Endothelial cell of umbilical vein (primary cell): ENCODE measurements around the gene ZFYVE28. TPM values are rescaled to one million over a fixed set of nuclear protein-coding genes. Genes with fewer than 3 reads are reported as not detected.

ENCODE experiments used
- BruUV-seq: library from RNA; stranded (reverse); fragments of 400-500 nt; replicated peaks from 2 replicates; lab custom pipeline; 2021; lab: Mats Ljungman, UMichigan
- CTCF ChIA-PET: fragments of 300-600, 350-600 bp; sonication (Branson Sonifier 250); formaldehyde crosslinking; loops from one replicate; lab custom pipeline; 2021; ENCODE audit warnings: antibody characterized with exemption, inconsistent platforms; lab: Charles Lee
- POLR2A ChIA-PET: fragments of 300-600, 350-600 bp; sonication (Branson Sonifier 250); formaldehyde crosslinking; loops from one replicate; lab custom pipeline; 2021; ENCODE audit warnings: antibody characterized with exemption, inconsistent platforms; lab: Charles Lee
- DNase-seq: peaks from one replicate; pipeline ENCODE4 v3.0.0-alpha.2; 2011; ENCODE audit warnings: low read depth, low spot score
- FAIRE-seq: peaks from 2 replicates; lab custom pipeline; 2011; peaks lifted over from hg19 to GRCh38; lab: Jason Lieb, UNC
- H2AFZ ChIP-seq: 2 replicates; pipeline ENCODE4 v1.6.0; 2012; ENCODE audit warnings: low read depth, low read length, control low read depth, inconsistent platforms
- H3K27ac ChIP-seq: 2 replicates; pipeline ENCODE4 v1.5.1; 2011; ENCODE audit warnings: low read depth, mild to moderate bottlenecking, control low read depth, low read length, moderate library complexity; ENCODE audit not compliant: insufficient read depth
- H3K27me3 ChIP-seq, 2 experiments: 2 replicates each; pipeline versions ENCODE4 v1.6.0 to v1.6.1; 2011; ENCODE audit warnings: low read length in 2 of 2, mixed read lengths in 1 of 2; ENCODE audit not compliant: control insufficient read depth in 2 of 2, insufficient read depth in 2 of 2
- H3K36me3 ChIP-seq, 2 experiments: 2 replicates in 1 of 2; 3 replicates in 1 of 2; pipeline ENCODE4 v1.5.1; 2011; ENCODE audit warnings: low read length in 2 of 2, mild to moderate bottlenecking in 1 of 2, moderate library complexity in 1 of 2; ENCODE audit not compliant: control insufficient read depth in 2 of 2, insufficient read depth in 2 of 2; ENCODE audit errors: extremely low read depth in 1 of 2
- H3K4me1 ChIP-seq: 3 replicates; pipeline ENCODE4 v1.5.1; 2011; ENCODE audit warnings: mild to moderate bottlenecking, low read length; ENCODE audit not compliant: control insufficient read depth, insufficient read depth; ENCODE audit errors: extremely low read depth
- H3K4me2 ChIP-seq: 2 replicates; pipeline ENCODE4 v1.6.1; 2011; ENCODE audit warnings: low read length, control low read depth, mixed read lengths; ENCODE audit not compliant: insufficient read depth
- H3K4me3 ChIP-seq, 3 experiments: fragments of 200-600 bp in 1 of 3; sonication (generic), shearing (Covaris generic) in 1 of 3; replicated peaks in 1 of 3; 2 replicates each; pipeline ENCODE4 v1.5.1; 2011 to 2016; ENCODE audit warnings: control low read depth in 3 of 3, low read length in 3 of 3, mild to moderate bottlenecking in 2 of 3, inconsistent platforms in 1 of 3, low read depth in 1 of 3, moderate library complexity in 1 of 3; ENCODE audit not compliant: insufficient read depth in 1 of 3
- H3K79me2 ChIP-seq: 2 replicates; pipeline ENCODE4 v1.6.0; 2012; ENCODE audit warnings: low read length, inconsistent platforms; ENCODE audit not compliant: control insufficient read depth, insufficient read depth
- H3K9ac ChIP-seq: replicated peaks from 2 replicates; pipeline ENCODE3; 2011; ENCODE audit warnings: low read length, control low read depth; ENCODE audit not compliant: insufficient read depth; ENCODE audit errors: extremely low read depth
- H3K9me1 ChIP-seq: replicated peaks from 3 replicates; pipeline ENCODE4 v1.6.0; 2011; ENCODE audit warnings: mild to moderate bottlenecking, low read length; ENCODE audit not compliant: control insufficient read depth, insufficient read depth; ENCODE audit errors: extremely low read depth
- H3K9me3 ChIP-seq: replicated peaks from 2 replicates; pipeline ENCODE4 v1.5.1; 2012; ENCODE audit warnings: low read length, inconsistent platforms; ENCODE audit not compliant: control insufficient read depth, insufficient read depth
- H4K20me1 ChIP-seq: replicated peaks from 2 replicates; pipeline ENCODE3; 2011; ENCODE audit warnings: mild to moderate bottlenecking, low read length; ENCODE audit not compliant: control insufficient read depth, insufficient read depth; ENCODE audit errors: extremely low read depth
- EZH2 ChIP-seq: IDR thresholded peaks from 2 replicates; pipeline ENCODE4 v1.6.1; 2012; ENCODE audit warnings: borderline replicate concordance, low read depth, mild to moderate bottlenecking, moderate library complexity, low read length, inconsistent platforms; ENCODE audit not compliant: severe bottlenecking
- FOS ChIP-seq: IDR thresholded peaks from 2 replicates; pipeline ENCODE4 v1.6.1; 2011; ENCODE audit warnings: mild to moderate bottlenecking, low read length, moderate library complexity, borderline replicate concordance; ENCODE audit not compliant: insufficient read depth
- GATA2 ChIP-seq: IDR thresholded peaks from 2 replicates; pipeline ENCODE4 v1.7.0; 2011; ENCODE audit warnings: low read depth, mild to moderate bottlenecking, moderate library complexity, mixed read lengths, low read length; ENCODE audit not compliant: insufficient read length, insufficient read depth
- JUN ChIP-seq: IDR thresholded peaks from 2 replicates; pipeline ENCODE4 v1.6.1; 2011; ENCODE audit warnings: borderline replicate concordance, low read depth; ENCODE audit not compliant: insufficient read length, insufficient read depth
- MAX ChIP-seq: IDR thresholded peaks from 2 replicates; pipeline ENCODE4 v1.6.1; 2011; ENCODE audit not compliant: insufficient read depth, insufficient read length
- MYC ChIP-seq: IDR thresholded peaks from one replicate; pipeline ENCODE4 v1.6.1; 2011; ENCODE audit warnings: mild to moderate bottlenecking, low read depth, low read length
- POLR2A ChIP-seq: IDR thresholded peaks from 2 replicates; pipeline ENCODE4 v1.6.1; 2012; ENCODE audit warnings: low read depth, mild to moderate bottlenecking, control low read depth, low read length
- POLR2AphosphoS5 ChIP-seq: IDR thresholded peaks from 2 replicates; pipeline ENCODE4 v1.6.1; 2012; ENCODE audit warnings: low read depth, mild to moderate bottlenecking, control low read depth, low read length, moderate library complexity; ENCODE audit not compliant: insufficient read depth
- dilution Hi-C: fragments of 300-500 bp; cut with MboI; formaldehyde crosslinking; loops from one replicate; pipeline ENCODE4 v1.15.0; 2019; ENCODE audit warnings: low sequenced_read_pairs; ENCODE audit not compliant: extremely low pct_ligation_motif_present
- intact Hi-C: fragments of 100-400 bp; cut with micrococcal nuclease; formaldehyde crosslinking; loops from one replicate; pipeline ENCODE4 v1.10.0; 2022
- polyA plus RNA-seq, 4 experiments: library from polyadenylated mRNA; depleted of rRNA in 3 of 4; stranded (reverse) in 3 of 4; unstranded in 1 of 4; fragments of >200 nt; gene quantifications; 2 replicates each; pipeline versions ENCODE4 v1.2.1 to v1.2.3, GENCODE V29; 2011 to 2012; ENCODE audit warnings: missing spikeins in 1 of 4
- total RNA-seq: library from RNA; stranded (reverse); gene quantifications from 2 replicates; pipeline ENCODE4 v1.2.3, GENCODE V29; 2021
- TF ChIP-seq, protein P1 (sequence below), 2 donors: IDR thresholded peaks; 1 replicate in 1 of 2; 2 replicates in 1 of 2; pipeline ENCODE4 v1.5.1; 2011; ENCODE audit warnings: low read length in 2 of 2, mild to moderate bottlenecking in 2 of 2, moderate library complexity in 2 of 2, control low read depth in 1 of 2, inconsistent platforms in 1 of 2, low read depth in 1 of 2; ENCODE audit not compliant: insufficient read depth in 1 of 2; ENCODE audit errors: extremely low read depth in 1 of 2

The ZFYVE28 gene
- total and polyA plus RNA-seq, 2 donors (not counting 3 experiments of a cell fraction or from before 2014, with no cell fraction given) = 5.8 to 7.1 TPM

DNA sequence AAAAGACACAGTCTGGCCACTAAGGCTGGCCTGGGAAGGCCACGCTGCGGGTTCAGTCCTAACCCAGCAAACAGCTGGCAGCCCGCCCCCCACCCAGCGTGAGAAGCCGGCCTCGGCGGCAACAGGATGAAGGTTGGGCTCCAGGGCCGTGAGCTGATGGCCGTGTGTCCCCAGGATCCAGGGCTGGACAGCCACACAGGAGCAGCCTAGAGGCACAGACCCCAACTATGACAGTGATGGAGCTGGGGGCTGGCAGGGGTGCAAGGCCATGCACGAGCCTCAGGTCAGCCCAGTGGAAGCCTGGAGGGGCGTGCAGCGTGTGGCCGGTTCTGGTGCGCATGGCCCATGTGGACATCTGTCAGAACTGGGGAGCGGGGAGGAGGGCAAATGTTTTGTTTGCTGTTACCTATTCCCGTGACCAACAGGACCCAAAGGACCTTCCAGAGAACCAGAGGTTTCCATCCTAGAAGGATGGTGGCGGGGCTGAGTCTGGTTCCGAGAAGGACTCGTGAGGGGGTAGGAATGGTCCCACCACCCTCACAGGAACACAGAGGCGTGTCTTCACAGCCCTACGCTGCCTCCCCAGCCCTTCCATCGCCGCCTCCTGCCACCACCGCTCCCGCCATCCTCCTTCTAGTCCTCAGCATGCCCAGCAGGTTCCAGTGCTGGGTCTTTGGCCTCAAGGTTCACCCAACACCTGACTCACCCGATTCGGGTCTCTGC, 46.5 kb downstream of the ZFYVE28 start:
- POLR2A ChIA-PET = no interaction called here
- no peaks in the 10 kb centered on the region for H3K9me1 ChIP-seq
- no peak overlapping the region for H3K4me2 ChIP-seq
- dilution Hi-C loops (no loop called here), intact Hi-C loops (no loop called here)
- H3K9ac ChIP-seq = no peak overlapping the region
- no peaks in the 10 kb centered on the region for H3K9me3 ChIP-seq
- no peak for DNase-seq
- BruUV-seq = no TSS peak
- no peaks in the 10 kb centered on the region for H4K20me1 ChIP-seq
- CTCF ChIA-PET = no interaction called here
- H3K36me3 ChIP-seq = no peaks in the 10 kb centered on the region
- no peaks in the 10 kb centered on the region for H3K4me1 ChIP-seq
- H3K27me3 ChIP-seq = no peaks in the 10 kb centered on the region
- no peak overlapping the region for H3K4me3 ChIP-seq
- no peaks in the 10 kb centered on the region for H3K79me2 ChIP-seq
- no peak for FAIRE-seq
- no peak overlapping the region for H3K27ac ChIP-seq
- H2AFZ ChIP-seq = no peak overlapping the region
- TF ChIP-seq GATA2 (no peak), FOS (no peak), MAX (no peak), JUN (no peak), EZH2 (no peak), MYC (no peak), POLR2A (no peak), POLR2AphosphoS5 (no peak)
- TF ChIP-seq, protein P1, sequence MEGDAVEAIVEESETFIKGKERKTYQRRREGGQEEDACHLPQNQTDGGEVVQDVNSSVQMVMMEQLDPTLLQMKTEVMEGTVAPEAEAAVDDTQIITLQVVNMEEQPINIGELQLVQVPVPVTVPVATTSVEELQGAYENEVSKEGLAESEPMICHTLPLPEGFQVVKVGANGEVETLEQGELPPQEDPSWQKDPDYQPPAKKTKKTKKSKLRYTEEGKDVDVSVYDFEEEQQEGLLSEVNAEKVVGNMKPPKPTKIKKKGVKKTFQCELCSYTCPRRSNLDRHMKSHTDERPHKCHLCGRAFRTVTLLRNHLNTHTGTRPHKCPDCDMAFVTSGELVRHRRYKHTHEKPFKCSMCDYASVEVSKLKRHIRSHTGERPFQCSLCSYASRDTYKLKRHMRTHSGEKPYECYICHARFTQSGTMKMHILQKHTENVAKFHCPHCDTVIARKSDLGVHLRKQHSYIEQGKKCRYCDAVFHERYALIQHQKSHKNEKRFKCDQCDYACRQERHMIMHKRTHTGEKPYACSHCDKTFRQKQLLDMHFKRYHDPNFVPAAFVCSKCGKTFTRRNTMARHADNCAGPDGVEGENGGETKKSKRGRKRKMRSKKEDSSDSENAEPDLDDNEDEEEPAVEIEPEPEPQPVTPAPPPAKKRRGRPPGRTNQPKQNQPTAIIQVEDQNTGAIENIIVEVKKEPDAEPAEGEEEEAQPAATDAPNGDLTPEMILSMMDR (IDR thresholded peaks at IDR 0.05; ENCODE audit: extremely low read depth in 1 of 2, insufficient read depth in 1 of 2, low read depth in 1 of 2, low read length in 2 of 2) = no peak
